ENCODE data around the gene KCNMB2.

DNA sequence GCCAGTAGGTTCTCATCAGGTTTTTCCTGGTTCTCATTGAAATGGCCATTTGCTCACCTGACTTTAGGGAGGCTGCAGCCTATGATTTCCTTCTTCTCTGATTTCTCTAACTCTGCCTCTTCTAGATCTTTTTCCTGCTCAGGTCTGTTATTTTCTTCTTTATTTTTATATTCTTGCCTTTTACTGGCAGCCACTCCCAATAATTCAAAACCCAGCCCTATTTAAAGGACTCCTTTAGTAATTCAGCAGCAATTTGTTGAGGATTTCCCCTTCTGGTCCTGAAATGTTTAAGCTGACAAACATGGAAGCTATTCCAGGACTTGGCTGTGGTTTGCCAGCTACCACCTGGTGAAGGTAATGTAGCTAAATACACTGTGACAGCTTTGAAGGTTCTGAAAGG, 333.8 kb downstream of the KCNMB2 start:
- TF ChIP-seq CTCF (IDR thresholded peaks at IDR 0.05) (no peak), POLR2A (IDR thresholded peaks at IDR 0.05) (no peak), POLR2AphosphoS5 (IDR thresholded peaks at IDR 0.05) (no peak), EP300 (IDR thresholded peaks at IDR 0.05; ENCODE audit: low read depth) (no peak)

Measured in transverse colon (tissue), 4 donors.